MM.1S (cell line): ENCODE measurements around the gene CALCOCO2.

ENCODE experiments used
- DNase-seq: peaks from one replicate; pipeline ENCODE4 v3.0.0-alpha.2; 2015
- H2AFZ ChIP-seq: fragments of 300-600 bp; sonication (generic); 2 replicates; pipeline ENCODE4 v1.6.0; 2016; ENCODE audit warnings: antibody characterized with exemption, low read length
- H3F3A ChIP-seq: fragments of 300-600 bp; sonication (generic); 2 replicates; pipeline ENCODE4 v1.6.1; 2016; ENCODE audit warnings: mild to moderate bottlenecking, antibody characterized with exemption, low read length, moderate library complexity, mixed read lengths; ENCODE audit not compliant: insufficient read depth
- H3K27ac ChIP-seq: fragments of 300-600 bp; sonication (generic); 2 replicates; pipeline ENCODE4 v1.5.1; 2016; ENCODE audit warnings: mild to moderate bottlenecking, low read length
- H3K27me3 ChIP-seq: fragments of 300-600 bp; sonication (generic); replicated peaks from 2 replicates; pipeline ENCODE4 v1.6.0; 2016; ENCODE audit warnings: low read length; ENCODE audit not compliant: insufficient read depth
- H3K36me3 ChIP-seq: fragments of 300-600 bp; sonication (generic); replicated peaks from 2 replicates; pipeline ENCODE4 v1.6.1; 2016; ENCODE audit warnings: mild to moderate bottlenecking, low read length, mixed read lengths; ENCODE audit not compliant: insufficient read depth
- H3K4me1 ChIP-seq: fragments of 300-600 bp; sonication (generic); 2 replicates; pipeline ENCODE4 v1.6.1; 2016; ENCODE audit warnings: low read length, mixed read lengths
- H3K4me2 ChIP-seq: fragments of 300-600 bp; sonication (generic); 2 replicates; pipeline ENCODE4 v1.6.0; 2016; ENCODE audit warnings: low read depth, low read length
- H3K4me3 ChIP-seq: fragments of 300-600 bp; sonication (generic); 2 replicates; pipeline ENCODE4 v1.5.1; 2016; ENCODE audit warnings: low read length, mixed read lengths
- H3K79me2 ChIP-seq: fragments of 300-600 bp; sonication (generic); 2 replicates; pipeline ENCODE4 v1.6.1; 2016; ENCODE audit warnings: mixed run types, low read length, mixed read lengths
- H3K9ac ChIP-seq: fragments of 300-600 bp; sonication (generic); 2 replicates; pipeline ENCODE4 v1.6.1; 2016; ENCODE audit warnings: low read length, mixed read lengths
- H3K9me2 ChIP-seq: fragments of 300-600 bp; sonication (generic); replicated peaks from 2 replicates; pipeline ENCODE4 v1.6.1; 2016; ENCODE audit warnings: mild to moderate bottlenecking, low read length, mixed read lengths; ENCODE audit not compliant: insufficient read depth
- H3K9me3 ChIP-seq: fragments of 300-600 bp; sonication (generic); replicated peaks from 2 replicates; pipeline ENCODE4 v1.6.1; 2016; ENCODE audit warnings: mild to moderate bottlenecking, low read length, mixed read lengths; ENCODE audit not compliant: insufficient read depth
- H4K20me1 ChIP-seq: fragments of 300-600 bp; sonication (generic); 2 replicates; pipeline ENCODE4 v1.6.1; 2016; ENCODE audit warnings: mild to moderate bottlenecking, low read length, moderate library complexity, mixed read lengths; ENCODE audit not compliant: insufficient read depth
- EZH2 ChIP-seq: fragments of 300-600 bp; sonication (generic); optimal IDR thresholded peaks from 2 replicates; pipeline ENCODE3; 2017; ENCODE audit warnings: low read depth, mild to moderate bottlenecking, antibody characterized with exemption, low read length, mixed read lengths
- EZH2phosphoT487 ChIP-seq: fragments of 300-600 bp; sonication (generic); IDR thresholded peaks from 2 replicates; pipeline ENCODE4 v1.6.1; 2018; ENCODE audit warnings: antibody characterized with exemption, low read length
- TF ChIP-seq, protein P1 (sequence below): fragments of 300-600 bp; sonication (generic); IDR thresholded peaks from 2 replicates; pipeline ENCODE4 v1.5.1; 2016; ENCODE audit warnings: antibody characterized with exemption, low read length, mixed read lengths

Gene CALCOCO2

DNA sequence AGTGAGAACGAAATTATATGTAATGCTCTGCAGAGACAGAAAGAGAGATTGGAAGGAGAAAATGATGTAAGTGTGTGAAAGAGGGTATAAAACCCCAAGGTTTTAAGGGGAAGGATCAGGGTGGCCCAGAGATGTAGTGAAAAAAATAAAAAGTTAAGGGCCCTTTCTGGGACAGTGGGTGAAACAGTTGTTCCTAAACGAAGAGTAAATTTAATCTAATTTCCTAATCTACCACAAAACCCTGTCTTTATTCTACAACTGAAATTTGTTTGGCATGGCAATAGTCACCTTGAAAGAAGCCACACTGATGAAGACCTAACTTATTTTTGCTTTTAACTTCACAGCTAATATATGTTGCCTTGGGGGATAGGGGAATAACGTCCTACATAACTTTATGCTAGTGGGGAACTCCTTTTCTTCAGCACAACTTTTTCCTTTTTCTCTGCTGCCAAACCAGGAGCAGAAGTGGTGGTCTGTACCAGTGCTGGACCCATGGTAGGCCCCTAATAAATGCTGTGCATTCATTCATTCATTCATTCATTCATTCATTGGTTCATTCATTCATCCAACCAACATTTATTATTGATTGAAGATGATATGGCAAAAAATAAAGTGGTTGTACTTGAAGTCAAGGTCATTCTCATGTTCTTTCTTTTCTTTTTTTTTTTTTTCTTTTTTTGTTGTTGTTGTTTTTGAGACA is 25.4 kb downstream of the CALCOCO2 start:
- no peak overlapping the region for H2AFZ ChIP-seq
- DNase-seq: no peak
- no peaks in the 10 kb centered on the region for H3K9me2 ChIP-seq
- no peaks in the 10 kb centered on the region for H3K4me1 ChIP-seq
- H3K79me2 ChIP-seq: no peaks in the 10 kb centered on the region
- no peaks in the 10 kb centered on the region for H3K9me3 ChIP-seq
- no peaks in the 10 kb centered on the region for H3F3A ChIP-seq
- no peak overlapping the region for H3K9ac ChIP-seq
- no peak overlapping the region for H3K4me3 ChIP-seq
- H3K4me2 ChIP-seq: no peak overlapping the region
- no peaks in the 10 kb centered on the region for H3K27me3 ChIP-seq
- H3K36me3 ChIP-seq: no peaks in the 10 kb centered on the region; the same call in 1 of the 2 replicates
- TF ChIP-seq EZH2: no peak
- TF ChIP-seq, protein P1, sequence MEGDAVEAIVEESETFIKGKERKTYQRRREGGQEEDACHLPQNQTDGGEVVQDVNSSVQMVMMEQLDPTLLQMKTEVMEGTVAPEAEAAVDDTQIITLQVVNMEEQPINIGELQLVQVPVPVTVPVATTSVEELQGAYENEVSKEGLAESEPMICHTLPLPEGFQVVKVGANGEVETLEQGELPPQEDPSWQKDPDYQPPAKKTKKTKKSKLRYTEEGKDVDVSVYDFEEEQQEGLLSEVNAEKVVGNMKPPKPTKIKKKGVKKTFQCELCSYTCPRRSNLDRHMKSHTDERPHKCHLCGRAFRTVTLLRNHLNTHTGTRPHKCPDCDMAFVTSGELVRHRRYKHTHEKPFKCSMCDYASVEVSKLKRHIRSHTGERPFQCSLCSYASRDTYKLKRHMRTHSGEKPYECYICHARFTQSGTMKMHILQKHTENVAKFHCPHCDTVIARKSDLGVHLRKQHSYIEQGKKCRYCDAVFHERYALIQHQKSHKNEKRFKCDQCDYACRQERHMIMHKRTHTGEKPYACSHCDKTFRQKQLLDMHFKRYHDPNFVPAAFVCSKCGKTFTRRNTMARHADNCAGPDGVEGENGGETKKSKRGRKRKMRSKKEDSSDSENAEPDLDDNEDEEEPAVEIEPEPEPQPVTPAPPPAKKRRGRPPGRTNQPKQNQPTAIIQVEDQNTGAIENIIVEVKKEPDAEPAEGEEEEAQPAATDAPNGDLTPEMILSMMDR: no peak
- no peak for TF ChIP-seq EZH2phosphoT487
- no peaks in the 10 kb centered on the region for H4K20me1 ChIP-seq
- no peak overlapping the region for H3K27ac ChIP-seq

DNA sequence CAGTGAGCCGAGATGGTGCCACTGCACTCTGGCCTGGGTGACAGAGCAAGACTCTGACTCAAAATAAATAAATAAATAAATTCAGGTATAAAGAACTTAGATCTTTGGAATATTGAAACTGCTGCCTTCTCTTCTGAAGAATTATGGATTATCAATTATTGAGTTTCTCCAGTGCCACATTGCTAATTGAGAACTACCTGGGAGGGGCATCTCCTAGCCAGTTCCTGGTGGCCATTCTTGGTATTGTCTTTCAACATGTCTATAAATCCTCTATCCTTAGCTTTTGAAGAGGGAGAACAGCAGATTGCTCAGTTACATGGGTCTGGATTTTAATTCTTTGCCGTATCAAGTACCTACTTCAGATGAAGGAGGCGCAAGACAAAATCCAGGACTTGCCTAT is 29.2 kb downstream of the CALCOCO2 start:
- Histone ChIP-seq H3K9me3 (no peaks in the 10 kb centered on the region), H3K4me2 (no peak overlapping the region), H2AFZ (no peak overlapping the region), H3K27me3 (no peaks in the 10 kb centered on the region), H3K36me3 (no peaks in the 10 kb centered on the region; the same call in 1 of the 2 replicates), H3F3A (no peaks in the 10 kb centered on the region), H3K27ac (no peak overlapping the region), H3K79me2 (no peaks in the 10 kb centered on the region), H3K4me1 (no peaks in the 10 kb centered on the region), H3K9me2 (no peaks in the 10 kb centered on the region), H4K20me1 (no peaks in the 10 kb centered on the region), H3K4me3 (no peak overlapping the region), H3K9ac (no peak overlapping the region)
- no peak for TF ChIP-seq EZH2
- TF ChIP-seq, protein P1: peak; percentile 15; the same call in 1 of the 2 replicates
- no peak for DNase-seq

- Histone ChIP-seq H3F3A (no peaks in the 10 kb centered on the region), H3K27ac (no peak overlapping the region), H3K4me1 (no peaks in the 10 kb centered on the region), H3K9me2 (no peaks in the 10 kb centered on the region), H3K9ac (no peak overlapping the region), H3K9me3 (no peaks in the 10 kb centered on the region), H3K79me2 (no peaks in the 10 kb centered on the region), H3K4me2 (no peak overlapping the region), H4K20me1 (no peaks in the 10 kb centered on the region), H3K4me3 (no peak overlapping the region), H2AFZ (no peak overlapping the region), H3K27me3 (no peaks in the 10 kb centered on the region), H3K36me3 (no peaks in the 10 kb centered on the region; the same call in 1 of the 2 replicates)
- DNase-seq: no peak
- TF ChIP-seq EZH2phosphoT487: no peak
- TF ChIP-seq, protein P1: no peak
- no peak for TF ChIP-seq EZH2
Observed at GRCh38 chr17:48860456-48860855, 29.6 kb downstream of the CALCOCO2 start.
